A549 (cell line): ENCODE measurements around the gene AREL1. TPM values are rescaled to one million over a fixed set of nuclear protein-coding genes. Genes with fewer than 3 reads are reported as not detected.

ENCODE experiments used
- ATAC-seq, 2 experiments: fragments of 200-7000 bp in 1 of 2; fragments of >200 bp in 1 of 2; cut with Nextera tagmentation in 1 of 2; cut with Tn5 transposase in 1 of 2; 3 replicates each; pipeline versions ENCODE4 v1.8.0 to v1.9.1; 2018 to 2020; ENCODE audit warnings: mild to moderate bottlenecking in 1 of 2, moderate library complexity in 1 of 2
- CTCF ChIA-PET: fragments of 300-600 bp; sonication (Branson Sonifier 250); formaldehyde crosslinking; extraction: SDS; loops from one replicate; lab custom pipeline; 2021; ENCODE audit warnings: antibody characterized with exemption, inconsistent platforms; lab: Yijun Ruan, JAX
- POLR2A ChIA-PET: fragments of 350-600 bp; formaldehyde crosslinking; extraction: SDS; loops from one replicate; lab custom pipeline; 2021; ENCODE audit warnings: antibody characterized with exemption, inconsistent platforms; lab: Yijun Ruan, JAX
- DNase-seq, 2 experiments: peaks; one replicate each; pipeline versions ENCODE4 v3.0.0 to v3.0.0-alpha.2; 2011 to 2016; ENCODE audit warnings: low read depth in 1 of 2, low spot score in 1 of 2
- FAIRE-seq: peaks from 2 replicates; lab custom pipeline; 2011; peaks lifted over from hg19 to GRCh38; lab: Jason Lieb, UNC
- H3K27ac ChIP-seq, 2 experiments: fragments of >200 bp; sonication (Bioruptor Twin); formaldehyde crosslinking; 3 replicates each; pipeline ENCODE4 v1.5.1; 2016 to 2017
- H3K4me1 ChIP-seq: fragments of >200 bp; sonication (Bioruptor Twin); formaldehyde crosslinking; 3 replicates; pipeline ENCODE4 v1.6.1; 2016
- H3K4me2 ChIP-seq: fragments of >200 bp; sonication (Bioruptor Twin); formaldehyde crosslinking; 3 replicates; pipeline ENCODE4 v1.6.1; 2016
- H3K4me3 ChIP-seq: fragments of >200 bp; sonication (Bioruptor Twin); formaldehyde crosslinking; 3 replicates; pipeline ENCODE4 v1.5.1; 2016
- H3K9me3 ChIP-seq: fragments of >200 bp; sonication (Bioruptor Twin); formaldehyde crosslinking; 3 replicates; pipeline ENCODE4 v1.6.1; 2016
- BHLHE40 ChIP-seq: IDR thresholded peaks from 2 replicates; pipeline ENCODE4 v1.6.1; 2012; ENCODE audit warnings: low read depth, low read length, inconsistent platforms
- CBX8 ChIP-seq: fragments of 200-600 bp; sonication (generic); IDR thresholded peaks from 2 replicates; pipeline ENCODE4 v1.6.1; 2016
- CEBPB ChIP-seq, 2 experiments: fragments of >200 bp in 1 of 2; sonication (Bioruptor Twin) in 1 of 2; formaldehyde crosslinking in 1 of 2; IDR thresholded peaks; 2 replicates each; pipeline ENCODE4 v1.6.1; 2012 to 2016
- FOSL2 ChIP-seq, 2 experiments: fragments of 450-650 bp in 1 of 2; fragments of >200 bp in 1 of 2; sonication (Bioruptor Twin) in 1 of 2; formaldehyde crosslinking; IDR thresholded peaks; 2 replicates each; pipeline versions ENCODE4 v1.5.0 to v1.6.1; 2016 to 2020; ENCODE audit warnings: mild to moderate bottlenecking in 1 of 2, moderate library complexity in 1 of 2
- HEYL ChIP-seq: fragments of 250-450 bp; sonication (Bioruptor Pico); IDR thresholded peaks from 2 replicates; pipeline ENCODE4 v1.8.0; 2021; ENCODE audit warnings: mild to moderate bottlenecking, moderate library complexity
- HOXB5 ChIP-seq: fragments of 250-450 bp; sonication (Bioruptor Pico); IDR thresholded peaks from 2 replicates; pipeline ENCODE4 v1.5.0; 2020; ENCODE audit warnings: mild to moderate bottlenecking, moderate library complexity
- MAFK ChIP-seq: fragments of 450-650 bp; IDR thresholded peaks from 2 replicates; pipeline ENCODE4 v1.6.1; 2014; ENCODE audit not compliant: partially characterized antibody
- NR3C1 ChIP-seq: fragments of >200 bp; sonication (Bioruptor Twin); formaldehyde crosslinking; IDR thresholded peaks from 3 replicates; pipeline ENCODE4 v1.6.1; 2017
- POLR2A ChIP-seq: IDR thresholded peaks from 2 replicates; pipeline ENCODE4 v1.6.1; 2012; ENCODE audit warnings: mild to moderate bottlenecking, low read length
- RARB ChIP-seq: fragments of 250-450 bp; sonication (Bioruptor Pico); IDR thresholded peaks from 2 replicates; pipeline ENCODE4 v1.8.0; 2021; ENCODE audit warnings: mild to moderate bottlenecking, moderate library complexity
- SMC3 ChIP-seq: fragments of >200 bp; sonication (Bioruptor Twin); formaldehyde crosslinking; IDR thresholded peaks from 3 replicates; pipeline ENCODE4 v1.6.1; 2018; ENCODE audit warnings: inconsistent platforms
- TFCP2L1 ChIP-seq: fragments of 250-450 bp; sonication (Bioruptor Pico); IDR thresholded peaks from 2 replicates; pipeline ENCODE4 v1.5.0; 2021; ENCODE audit warnings: mild to moderate bottlenecking
- ZC3H11A ChIP-seq: fragments of 450-650 bp; IDR thresholded peaks from 2 replicates; pipeline ENCODE4 v1.6.1; 2014; ENCODE audit warnings: antibody characterized with exemption, mild to moderate bottlenecking
- ZSCAN20 ChIP-seq: fragments of 250-450 bp; sonication (Bioruptor Pico); IDR thresholded peaks from 2 replicates; pipeline ENCODE4 v1.8.0; 2022; ENCODE audit warnings: mild to moderate bottlenecking, moderate library complexity
- WGBS: methylation state at CpG from one replicate; pipeline ENCODE4 v1.1.6; 2017; ENCODE audit errors: missing lambda C conversion rate; 5-methylcytosine and 5-hydroxymethylcytosine counted together
- polyA plus RNA-seq, 4 experiments: library from polyadenylated mRNA; depleted of rRNA in 3 of 4; stranded (reverse); fragments of >200 nt; fragmentation: RNase III in 1 of 4; extraction: RNeasy Plus Mini Kit Qiagen cat#74134 plus additional on column Dnase treatment in 1 of 4; gene quantifications; 2 replicates in 3 of 4; 3 replicates in 1 of 4; pipeline ENCODE4 v1.2.3, GENCODE V29; 2011 to 2017
- TF ChIP-seq, protein P1 (sequence below): fragments of 200-600 bp; sonication (generic); IDR thresholded peaks from 2 replicates; pipeline ENCODE4 v1.6.1; 2016; ENCODE audit warnings: antibody characterized with exemption, mild to moderate bottlenecking, moderate library complexity
- TF ChIP-seq, protein P2 (sequence below): fragments of >200 bp; sonication (Bioruptor Twin); formaldehyde crosslinking; IDR thresholded peaks from 3 replicates; pipeline ENCODE4 v1.5.1; 2016
- TF ChIP-seq, protein P3 (sequence below): fragments of >200 bp; sonication (Bioruptor Twin); formaldehyde crosslinking; IDR thresholded peaks from 3 replicates; pipeline ENCODE4 v1.6.1; 2016
- TF ChIP-seq, protein P4 (sequence below): fragments of 250-450 bp; sonication (Bioruptor Pico); IDR thresholded peaks from 2 replicates; pipeline ENCODE4 v1.5.0; 2020; ENCODE audit warnings: low read depth, mild to moderate bottlenecking, moderate library complexity

Gene AREL1
- polyA plus RNA-seq, 2 of the 4 experiments (the other 2 are of a cell fraction), result 27.5 to 48.6 TPM

DNA sequence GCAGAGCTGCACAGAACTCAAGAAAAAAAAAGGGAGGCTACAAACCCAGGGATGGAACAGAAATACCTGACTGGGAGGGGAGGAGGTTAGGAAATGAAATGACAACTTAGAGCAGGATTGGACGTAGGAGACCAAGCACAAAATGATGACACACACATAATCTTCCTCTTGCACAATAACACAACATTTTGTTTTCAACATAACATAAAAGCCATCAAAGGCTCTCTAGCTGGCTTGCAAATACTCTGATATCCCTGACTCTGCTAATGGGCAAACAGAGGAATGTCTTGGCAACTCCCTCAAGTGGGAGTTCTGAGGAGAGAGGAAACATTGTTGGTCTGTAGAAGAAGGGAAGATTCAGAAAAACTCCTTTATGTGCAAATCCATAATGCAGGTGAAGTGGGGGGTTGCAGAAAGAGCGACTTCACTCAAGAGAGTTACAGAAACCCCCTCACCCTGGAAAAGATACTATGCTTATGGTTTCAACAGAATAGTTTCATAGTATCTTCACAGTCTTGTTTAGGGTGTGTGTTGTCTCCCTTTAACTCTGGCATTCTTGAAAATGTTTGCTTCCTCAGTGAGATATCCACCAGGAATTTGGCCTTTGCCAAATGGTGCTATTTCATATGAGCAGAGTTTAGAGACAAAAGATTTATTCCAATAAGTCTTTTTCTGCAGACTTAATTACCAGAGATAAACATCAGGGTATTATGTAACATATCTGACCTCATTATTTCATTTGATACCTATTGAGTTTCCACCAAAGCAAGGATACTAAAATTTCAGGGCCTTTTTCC is 57.1 kb downstream of the AREL1 start (continued):
- TF ChIP-seq TFCP2L1 (CRISPR knock-in tag) (no peak), ZC3H11A (no peak), MAFK (peak; percentile 88), CEBPB (IDR thresholded peaks at IDR 0.05) (peak; percentile 79 to 85; a peak in 3 of 4 replicates)
- TF ChIP-seq, protein P1, sequence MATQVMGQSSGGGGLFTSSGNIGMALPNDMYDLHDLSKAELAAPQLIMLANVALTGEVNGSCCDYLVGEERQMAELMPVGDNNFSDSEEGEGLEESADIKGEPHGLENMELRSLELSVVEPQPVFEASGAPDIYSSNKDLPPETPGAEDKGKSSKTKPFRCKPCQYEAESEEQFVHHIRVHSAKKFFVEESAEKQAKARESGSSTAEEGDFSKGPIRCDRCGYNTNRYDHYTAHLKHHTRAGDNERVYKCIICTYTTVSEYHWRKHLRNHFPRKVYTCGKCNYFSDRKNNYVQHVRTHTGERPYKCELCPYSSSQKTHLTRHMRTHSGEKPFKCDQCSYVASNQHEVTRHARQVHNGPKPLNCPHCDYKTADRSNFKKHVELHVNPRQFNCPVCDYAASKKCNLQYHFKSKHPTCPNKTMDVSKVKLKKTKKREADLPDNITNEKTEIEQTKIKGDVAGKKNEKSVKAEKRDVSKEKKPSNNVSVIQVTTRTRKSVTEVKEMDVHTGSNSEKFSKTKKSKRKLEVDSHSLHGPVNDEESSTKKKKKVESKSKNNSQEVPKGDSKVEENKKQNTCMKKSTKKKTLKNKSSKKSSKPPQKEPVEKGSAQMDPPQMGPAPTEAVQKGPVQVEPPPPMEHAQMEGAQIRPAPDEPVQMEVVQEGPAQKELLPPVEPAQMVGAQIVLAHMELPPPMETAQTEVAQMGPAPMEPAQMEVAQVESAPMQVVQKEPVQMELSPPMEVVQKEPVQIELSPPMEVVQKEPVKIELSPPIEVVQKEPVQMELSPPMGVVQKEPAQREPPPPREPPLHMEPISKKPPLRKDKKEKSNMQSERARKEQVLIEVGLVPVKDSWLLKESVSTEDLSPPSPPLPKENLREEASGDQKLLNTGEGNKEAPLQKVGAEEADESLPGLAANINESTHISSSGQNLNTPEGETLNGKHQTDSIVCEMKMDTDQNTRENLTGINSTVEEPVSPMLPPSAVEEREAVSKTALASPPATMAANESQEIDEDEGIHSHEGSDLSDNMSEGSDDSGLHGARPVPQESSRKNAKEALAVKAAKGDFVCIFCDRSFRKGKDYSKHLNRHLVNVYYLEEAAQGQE, result no peak
- TF ChIP-seq, protein P2, sequence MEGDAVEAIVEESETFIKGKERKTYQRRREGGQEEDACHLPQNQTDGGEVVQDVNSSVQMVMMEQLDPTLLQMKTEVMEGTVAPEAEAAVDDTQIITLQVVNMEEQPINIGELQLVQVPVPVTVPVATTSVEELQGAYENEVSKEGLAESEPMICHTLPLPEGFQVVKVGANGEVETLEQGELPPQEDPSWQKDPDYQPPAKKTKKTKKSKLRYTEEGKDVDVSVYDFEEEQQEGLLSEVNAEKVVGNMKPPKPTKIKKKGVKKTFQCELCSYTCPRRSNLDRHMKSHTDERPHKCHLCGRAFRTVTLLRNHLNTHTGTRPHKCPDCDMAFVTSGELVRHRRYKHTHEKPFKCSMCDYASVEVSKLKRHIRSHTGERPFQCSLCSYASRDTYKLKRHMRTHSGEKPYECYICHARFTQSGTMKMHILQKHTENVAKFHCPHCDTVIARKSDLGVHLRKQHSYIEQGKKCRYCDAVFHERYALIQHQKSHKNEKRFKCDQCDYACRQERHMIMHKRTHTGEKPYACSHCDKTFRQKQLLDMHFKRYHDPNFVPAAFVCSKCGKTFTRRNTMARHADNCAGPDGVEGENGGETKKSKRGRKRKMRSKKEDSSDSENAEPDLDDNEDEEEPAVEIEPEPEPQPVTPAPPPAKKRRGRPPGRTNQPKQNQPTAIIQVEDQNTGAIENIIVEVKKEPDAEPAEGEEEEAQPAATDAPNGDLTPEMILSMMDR, result no peak

DNA sequence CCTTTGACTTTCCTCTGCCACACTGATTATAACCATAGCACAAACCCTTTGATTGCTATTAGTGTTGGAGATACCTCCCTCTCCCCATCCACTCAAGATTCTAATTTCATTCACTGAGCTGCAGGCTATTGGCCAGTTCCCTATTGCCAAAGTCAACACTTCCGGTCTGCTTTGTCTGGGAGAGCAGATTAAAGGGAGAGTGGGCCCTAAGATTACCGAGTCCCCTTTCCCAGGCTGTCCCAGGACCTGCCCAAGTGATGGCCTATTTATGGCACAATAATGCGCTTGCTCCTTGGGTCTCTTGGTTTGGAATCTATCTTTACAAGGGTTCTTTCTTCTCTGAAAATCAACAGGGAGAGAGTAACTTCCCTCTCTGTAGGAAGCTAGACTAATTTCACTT is 57.9 kb downstream of the AREL1 start:
- 85% methylated on average over 3 of the region's 3 CpGs for WGBS
- H3K4me1 ChIP-seq, result peaks cover 63% of the 10 kb centered on the region
- POLR2A ChIA-PET, result interaction anchor here (0.6 to 1.2 kb wide), 3 partner anchors 10 to 37 kb away, joined by 3 to 11 read pairs (median 3); no protein-coding TSS in a partner anchor
- CTCF ChIA-PET, result interaction anchor here (0.9 to 28.1 kb wide), 7 partner anchors 10 to 44 kb away, joined by 3 to 228 read pairs (median 4); partner anchors contain the start of gene LTBP2
- ATAC-seq (no peak), DNase-seq (no peak)
- TF ChIP-seq HEYL (CRISPR knock-in tag), result no peak
- no peak for TF ChIP-seq POLR2A
- no peak for TF ChIP-seq RARB
- TF ChIP-seq BHLHE40, result no peak
- TF ChIP-seq, protein P3, sequence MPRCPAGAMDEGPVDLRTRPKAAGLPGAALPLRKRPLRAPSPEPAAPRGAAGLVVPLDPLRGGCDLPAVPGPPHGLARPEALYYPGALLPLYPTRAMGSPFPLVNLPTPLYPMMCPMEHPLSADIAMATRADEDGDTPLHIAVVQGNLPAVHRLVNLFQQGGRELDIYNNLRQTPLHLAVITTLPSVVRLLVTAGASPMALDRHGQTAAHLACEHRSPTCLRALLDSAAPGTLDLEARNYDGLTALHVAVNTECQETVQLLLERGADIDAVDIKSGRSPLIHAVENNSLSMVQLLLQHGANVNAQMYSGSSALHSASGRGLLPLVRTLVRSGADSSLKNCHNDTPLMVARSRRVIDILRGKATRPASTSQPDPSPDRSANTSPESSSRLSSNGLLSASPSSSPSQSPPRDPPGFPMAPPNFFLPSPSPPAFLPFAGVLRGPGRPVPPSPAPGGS, result no peak
- no peak for TF ChIP-seq NR3C1
- TF ChIP-seq FOSL2 (IDR thresholded peaks at IDR 0.05), result no peak
- TF ChIP-seq FOSL2 (CRISPR knock-in tag; IDR thresholded peaks at IDR 0.05), result no peak
- TF ChIP-seq, protein P4, sequence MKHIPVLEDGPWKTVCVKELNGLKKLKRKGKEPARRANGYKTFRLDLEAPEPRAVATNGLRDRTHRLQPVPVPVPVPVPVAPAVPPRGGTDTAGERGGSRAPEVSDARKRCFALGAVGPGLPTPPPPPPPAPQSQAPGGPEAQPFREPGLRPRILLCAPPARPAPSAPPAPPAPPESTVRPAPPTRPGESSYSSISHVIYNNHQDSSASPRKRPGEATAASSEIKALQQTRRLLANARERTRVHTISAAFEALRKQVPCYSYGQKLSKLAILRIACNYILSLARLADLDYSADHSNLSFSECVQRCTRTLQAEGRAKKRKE (CRISPR knock-in tag), result no peak
- no peak for TF ChIP-seq ZSCAN20 (CRISPR knock-in tag)
- TF ChIP-seq TFCP2L1 (CRISPR knock-in tag), result no peak
- TF ChIP-seq CEBPB (IDR thresholded peaks at IDR 0.05), result no peak
- TF ChIP-seq SMC3, result no peak
- no peak for TF ChIP-seq HOXB5 (CRISPR knock-in tag)
- TF ChIP-seq CBX8, result no peak
- TF ChIP-seq, all 56 proteins: peak for 0
- no peak for FAIRE-seq
- peak overlapping the region; percentile 56 to 76 for H3K27ac ChIP-seq
- H3K4me3 ChIP-seq, result no peak overlapping the region
- peak overlapping the region; percentile 58 for H3K4me2 ChIP-seq
- H3K9me3 ChIP-seq, result no peaks in the 10 kb centered on the region
